Endothelial cell of umbilical vein (primary cell): ENCODE measurements around the gene KRT76.

Experiments used
- CTCF ChIP-seq, 2 donors: IDR thresholded peaks; 1 replicate in 1 of 2; 2 replicates in 1 of 2; pipeline ENCODE4 v1.5.1; 2011; ENCODE audit warnings: low read length in 2 of 2, mild to moderate bottlenecking in 2 of 2, moderate library complexity in 2 of 2, control low read depth in 1 of 2, inconsistent platforms in 1 of 2, low read depth in 1 of 2; ENCODE audit not compliant: insufficient read depth in 1 of 2; ENCODE audit errors: extremely low read depth in 1 of 2
- EZH2 ChIP-seq: IDR thresholded peaks from 2 replicates; pipeline ENCODE4 v1.6.1; 2012; ENCODE audit warnings: borderline replicate concordance, low read depth, mild to moderate bottlenecking, moderate library complexity, low read length, inconsistent platforms; ENCODE audit not compliant: severe bottlenecking
- JUN ChIP-seq: IDR thresholded peaks from 2 replicates; pipeline ENCODE4 v1.6.1; 2011; ENCODE audit warnings: borderline replicate concordance, low read depth; ENCODE audit not compliant: insufficient read length, insufficient read depth
- POLR2A ChIP-seq: IDR thresholded peaks from 2 replicates; pipeline ENCODE4 v1.6.1; 2012; ENCODE audit warnings: low read depth, mild to moderate bottlenecking, control low read depth, low read length
- POLR2AphosphoS5 ChIP-seq: IDR thresholded peaks from 2 replicates; pipeline ENCODE4 v1.6.1; 2012; ENCODE audit warnings: low read depth, mild to moderate bottlenecking, control low read depth, low read length, moderate library complexity; ENCODE audit not compliant: insufficient read depth

GRCh38 chr12:52817003-52817698 is 40.0 kb upstream of the KRT76 start:
- no peak for TF ChIP-seq CTCF (IDR thresholded peaks at IDR 0.05; ENCODE audit: extremely low read depth in 1 of 2, insufficient read depth in 1 of 2, low read depth in 1 of 2, low read length in 2 of 2)
- no peak for TF ChIP-seq POLR2A
- no peak for TF ChIP-seq POLR2AphosphoS5
- no peak for TF ChIP-seq EZH2
- no peak for TF ChIP-seq JUN
